CD4-positive, alpha-beta T cell treated with Interleukin-10 for 1 hour (primary cell): ENCODE data around the gene TRIB2.

ENCODE experiments used
- DNase-seq: peaks from one replicate; pipeline ENCODE4 v3.0.0-alpha.2; 2020

The TRIB2 gene

GRCh38 chr2:12787891-12788801, 71.4 kb downstream of the TRIB2 start:
- DNase-seq, result no peak

GRCh38 chr2:12791906-12792305, 75.2 kb downstream of the TRIB2 start:
- DNase-seq, result no peak
